ENCODE results near the gene AGBL4.

GRCh38 chr1:48898894-48899293 is 1124.9 kb downstream of the AGBL4 start:
- TF ChIP-seq POLR2A (IDR thresholded peaks at IDR 0.05; ENCODE audit: low read depth, low read length), result no peak
- no peak for TF ChIP-seq CTCF (conservative IDR thresholded peaks at IDR 0.05; ENCODE audit: low read depth, low read length)
- no peak for TF ChIP-seq RFX5 (IDR thresholded peaks at IDR 0.05; ENCODE audit: low read depth, low read length)
- TF ChIP-seq RAD21 (IDR thresholded peaks at IDR 0.05; ENCODE audit: low read length), result no peak
- TF ChIP-seq MXI1 (IDR thresholded peaks at IDR 0.05; ENCODE audit: borderline replicate concordance, low read depth, low read length), result no peak
